GM15510 (cell line): ENCODE results near the gene CCDC15.

Experiments
- POLR2A ChIP-seq: IDR thresholded peaks from 3 replicates; pipeline ENCODE4 v1.6.1; 2011; ENCODE audit warnings: borderline replicate concordance; ENCODE audit not compliant: insufficient read length; ENCODE audit errors: extremely low read depth

Gene CCDC15

DNA sequence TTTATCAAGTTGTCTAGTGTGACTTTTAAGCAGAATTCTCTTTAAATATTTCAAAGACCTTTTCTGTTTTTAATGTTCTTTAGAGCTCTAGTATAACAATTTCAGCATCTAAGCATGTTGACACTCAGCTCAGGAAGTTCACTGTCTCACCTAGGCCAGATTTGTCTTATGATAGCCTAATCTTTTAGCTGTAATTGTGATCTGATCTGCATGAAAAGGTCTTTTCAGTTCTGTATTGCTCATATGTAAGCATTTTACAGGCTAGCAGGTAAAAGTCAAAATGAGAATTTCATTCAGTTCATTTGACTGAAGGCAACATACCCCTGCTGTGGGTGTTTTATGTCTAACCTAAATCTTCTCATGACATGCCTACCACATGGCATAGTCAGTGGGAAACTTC, 62.4 kb downstream of the CCDC15 start:
- TF ChIP-seq POLR2A, result no peak

DNA sequence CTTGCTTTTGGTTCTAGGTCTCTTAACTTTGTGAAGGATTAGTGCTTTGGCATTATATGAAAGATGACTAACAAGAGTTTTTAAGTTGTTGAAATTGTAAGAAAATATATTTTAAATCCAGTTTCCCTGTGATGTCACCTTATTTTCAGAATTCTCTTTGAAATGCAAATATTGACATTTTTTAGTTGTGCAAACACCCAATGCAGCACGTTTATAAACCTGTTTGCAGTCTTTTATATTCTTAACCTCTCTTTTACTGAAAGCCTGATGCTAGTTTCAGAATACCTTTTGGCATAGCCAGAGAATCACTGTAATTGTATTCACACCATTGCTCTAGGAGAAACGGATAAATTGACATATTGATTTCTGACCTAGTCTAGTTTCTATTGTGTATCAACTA, 66.3 kb downstream of the CCDC15 start:
- no peak for TF ChIP-seq POLR2A

DNA sequence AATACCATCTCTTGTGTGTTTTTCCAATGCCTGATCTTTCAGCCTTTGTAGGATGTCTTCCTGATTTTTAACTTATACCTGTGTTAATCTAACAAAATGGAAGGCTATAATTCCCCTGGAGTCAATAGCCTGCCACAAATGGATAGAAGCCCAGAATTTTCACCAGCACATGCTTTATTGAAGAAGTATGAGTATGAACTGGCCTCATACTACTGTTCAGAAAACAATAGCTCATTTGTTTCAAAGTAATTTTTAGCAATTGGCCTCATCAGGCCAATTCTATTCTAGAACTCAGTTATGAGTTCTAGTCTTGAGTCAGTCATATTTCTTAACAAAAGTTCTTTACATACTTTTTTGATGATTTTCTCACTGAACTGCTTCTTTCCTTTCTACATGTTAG, 68.5 kb downstream of the CCDC15 start:
- no peak for TF ChIP-seq POLR2A

DNA sequence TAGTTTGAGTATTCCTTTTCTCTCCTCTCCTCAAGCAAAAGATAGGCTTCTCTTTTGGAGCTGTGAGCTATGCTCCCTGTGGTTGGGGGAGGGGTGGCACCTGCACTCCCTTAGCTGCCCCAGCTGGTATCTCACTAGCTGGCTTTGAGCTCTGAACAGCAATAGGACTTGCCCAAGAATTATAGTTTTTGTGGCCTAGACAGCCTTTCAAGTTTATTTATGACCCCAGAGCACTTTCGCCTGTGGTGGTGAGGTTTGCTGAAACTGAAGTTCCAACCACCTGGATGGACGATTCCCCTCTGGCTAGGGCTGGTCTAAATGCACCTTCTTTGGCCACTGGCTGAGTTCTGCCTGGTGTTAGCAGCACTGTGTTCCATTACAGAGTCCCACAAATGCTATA, 72.0 kb downstream of the CCDC15 start:
- no peak for TF ChIP-seq POLR2A

DNA sequence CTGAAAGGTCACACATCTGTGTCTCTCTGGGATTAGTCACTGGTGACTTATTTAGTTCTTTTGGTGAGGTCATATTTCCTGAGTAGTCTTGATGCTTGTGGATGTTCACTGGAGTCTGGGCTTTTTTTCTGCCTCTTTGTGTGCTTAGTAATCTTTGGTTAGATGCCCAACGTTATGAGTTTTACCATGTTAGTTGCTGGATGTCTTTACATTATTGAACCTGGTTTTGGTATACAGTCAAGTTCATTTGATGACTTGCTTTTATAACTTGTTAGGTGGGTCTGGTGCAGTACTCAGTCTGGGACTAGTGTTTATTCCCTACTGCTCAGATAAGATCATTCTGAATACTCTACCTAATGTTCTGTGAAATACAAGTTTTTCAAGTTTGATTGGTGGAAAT, 82.9 kb downstream of the CCDC15 start:
- TF ChIP-seq POLR2A, result no peak

DNA sequence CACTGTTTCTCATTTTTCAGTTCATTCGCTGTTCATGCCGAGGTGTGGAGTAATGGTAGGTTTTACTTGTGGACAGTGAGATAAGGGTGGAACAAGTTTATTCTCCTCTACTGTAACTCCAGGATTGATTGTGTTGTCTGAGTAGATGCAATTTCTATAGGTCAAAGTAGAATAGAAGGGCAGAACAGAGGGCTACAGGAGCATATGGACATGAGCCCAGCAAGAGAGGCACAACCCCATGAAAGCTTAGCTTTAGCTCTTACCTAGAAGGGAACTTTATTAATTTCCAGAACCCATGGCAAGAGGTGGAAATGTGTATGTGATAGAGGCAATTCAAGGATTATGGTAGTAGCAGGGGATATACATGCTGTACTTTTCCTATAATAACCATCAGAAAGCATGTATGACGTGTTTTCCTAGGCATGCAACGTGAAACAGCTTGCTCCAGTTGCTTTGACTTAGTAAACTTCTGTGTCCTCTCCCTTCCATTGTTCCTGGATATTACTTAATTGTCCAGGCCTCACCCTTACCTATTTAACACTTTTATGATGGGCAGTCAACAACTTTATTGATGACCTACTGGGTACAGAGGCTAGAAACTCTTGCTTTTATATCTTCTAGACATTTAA, 95.3 kb downstream of the CCDC15 start:
- no peak for TF ChIP-seq POLR2A

DNA sequence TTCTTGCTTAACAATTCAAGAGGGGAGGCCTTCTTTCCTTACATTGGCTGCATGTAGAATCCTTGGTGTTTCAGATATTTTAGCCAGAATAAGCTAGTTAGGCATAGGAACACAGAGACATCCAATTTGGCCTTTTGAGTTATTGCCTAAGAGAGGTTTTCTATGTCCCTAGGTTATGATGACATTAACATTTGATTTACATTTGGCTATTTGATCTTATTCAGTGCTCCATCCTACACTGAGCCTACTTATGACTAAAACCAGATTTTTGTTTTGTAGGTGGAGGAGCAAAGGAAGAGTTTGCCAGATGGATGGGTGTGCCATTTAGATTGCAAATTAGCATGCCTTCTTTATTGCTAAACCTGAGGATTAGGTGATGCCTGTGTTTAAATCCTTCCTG, 98.0 kb downstream of the CCDC15 start:
- TF ChIP-seq POLR2A, result no peak

DNA sequence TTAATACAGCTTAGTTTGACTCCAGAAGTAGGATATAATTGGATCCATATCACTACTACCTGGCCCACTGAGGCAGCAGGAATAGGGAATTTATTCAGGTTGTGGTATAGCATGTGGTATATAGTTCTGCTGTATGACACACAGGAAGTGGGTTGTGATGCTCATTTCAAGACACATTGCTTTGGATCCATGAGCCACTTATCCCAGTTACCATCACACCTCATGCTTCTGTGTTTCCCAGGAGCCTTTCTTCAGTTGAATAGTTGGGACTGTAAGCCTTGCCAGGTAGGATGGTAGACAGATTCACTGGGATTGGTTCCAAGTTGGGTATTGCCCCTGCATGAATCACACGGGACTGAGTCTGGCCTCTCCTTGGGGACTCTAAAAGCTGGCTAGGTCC, 99.2 kb downstream of the CCDC15 start:
- TF ChIP-seq POLR2A, result no peak

DNA sequence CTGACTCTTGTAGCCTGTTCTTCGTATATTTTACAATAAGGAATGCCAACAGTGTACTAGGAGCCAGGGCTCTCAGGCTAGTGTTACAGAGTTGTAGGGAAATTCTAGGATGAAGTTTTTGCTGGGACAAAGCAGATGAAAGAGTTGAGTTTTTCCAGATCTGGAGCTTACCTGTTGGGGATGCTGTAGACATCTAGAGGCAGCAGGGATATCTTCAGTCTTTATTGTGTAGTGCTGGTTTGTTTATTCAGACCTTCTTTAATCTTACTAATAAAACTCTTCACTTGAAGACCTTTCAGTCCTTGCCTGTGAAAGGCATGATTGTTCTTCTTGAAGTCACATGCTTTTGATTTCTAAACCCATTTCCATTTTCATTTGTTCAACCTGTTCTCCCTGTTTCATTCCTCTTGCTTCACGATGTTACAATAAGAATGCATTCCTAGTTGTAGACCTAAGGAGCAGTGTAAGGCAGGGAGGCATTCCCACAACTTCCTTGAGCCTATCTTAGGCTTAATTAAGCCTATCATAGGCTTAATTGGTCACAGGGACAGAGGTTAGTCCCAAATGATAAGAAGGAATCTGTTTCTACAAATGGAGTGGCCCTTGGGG, 101.2 kb downstream of the CCDC15 start:
- TF ChIP-seq POLR2A, result no peak

DNA sequence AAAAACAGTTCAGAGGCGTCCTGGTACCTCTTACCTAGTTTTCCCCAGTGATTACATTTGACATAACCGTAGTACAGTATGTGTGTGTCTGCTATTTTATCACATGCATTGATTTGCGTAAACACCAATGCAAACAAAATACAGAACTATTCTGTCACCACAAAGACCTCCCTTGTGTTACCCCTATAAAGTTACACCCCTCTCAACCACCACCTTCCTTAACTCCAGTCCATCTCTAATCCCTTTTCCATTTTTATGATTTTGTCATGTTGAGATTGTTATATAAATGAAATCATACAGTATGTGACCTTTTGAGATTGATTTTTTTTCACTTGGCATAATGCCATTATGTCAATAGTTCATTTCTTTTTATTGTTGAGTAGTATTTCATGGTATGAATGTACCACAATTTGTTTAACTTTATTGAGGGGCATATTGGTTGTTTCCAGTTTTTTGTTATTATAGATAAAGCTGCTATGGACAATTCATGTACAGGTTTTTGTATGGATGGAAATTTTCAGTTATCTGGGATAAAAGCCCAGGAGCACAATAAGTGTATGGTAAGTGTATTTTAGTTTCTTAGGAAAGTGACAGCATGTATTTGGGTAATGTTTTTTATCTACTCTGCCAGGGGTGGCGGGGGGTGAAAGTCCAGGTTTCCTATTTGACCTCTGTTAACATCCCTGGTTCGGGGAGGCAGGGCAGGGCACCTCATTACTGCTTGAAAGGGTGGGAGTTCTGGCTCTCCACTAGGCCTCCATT, 103.1 kb downstream of the CCDC15 start:
- no peak for TF ChIP-seq POLR2A

DNA sequence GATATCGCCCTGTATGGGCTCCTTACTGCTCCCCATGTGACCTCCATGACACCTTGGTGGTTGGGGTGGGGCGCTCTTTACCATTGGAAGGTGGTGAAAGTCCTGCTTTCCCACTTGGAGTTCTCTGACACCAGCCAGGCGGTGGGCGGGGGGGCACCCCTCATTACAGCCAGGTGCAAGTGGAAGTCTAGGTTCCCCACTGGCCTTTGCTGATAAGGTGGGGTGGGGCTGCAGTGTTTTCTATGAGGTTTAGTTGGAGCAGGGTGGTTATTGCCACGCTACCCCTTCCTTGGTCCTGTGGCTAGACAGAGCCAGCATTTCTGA, 103.7 kb downstream of the CCDC15 start:
- no peak for TF ChIP-seq POLR2A

DNA sequence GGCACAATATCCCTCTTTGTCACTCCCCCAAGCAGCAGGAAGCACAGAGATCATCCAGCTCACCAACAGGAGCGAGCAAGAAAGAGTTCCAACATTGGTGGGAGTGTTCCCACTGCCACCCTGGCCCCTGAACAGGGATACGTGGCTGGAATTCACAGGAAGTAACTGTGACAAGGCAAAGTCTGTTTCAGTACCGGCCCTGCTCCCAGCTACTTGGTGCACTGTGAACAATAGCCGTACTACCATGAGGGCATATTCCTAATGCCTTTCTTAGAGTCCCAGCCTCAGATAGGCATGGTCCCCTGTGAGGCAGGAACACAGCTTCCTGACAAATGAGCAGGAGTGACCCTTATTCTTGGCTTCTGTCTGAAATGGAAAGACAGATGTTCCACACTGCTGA, 107.3 kb downstream of the CCDC15 start:
- no peak for TF ChIP-seq POLR2A

DNA sequence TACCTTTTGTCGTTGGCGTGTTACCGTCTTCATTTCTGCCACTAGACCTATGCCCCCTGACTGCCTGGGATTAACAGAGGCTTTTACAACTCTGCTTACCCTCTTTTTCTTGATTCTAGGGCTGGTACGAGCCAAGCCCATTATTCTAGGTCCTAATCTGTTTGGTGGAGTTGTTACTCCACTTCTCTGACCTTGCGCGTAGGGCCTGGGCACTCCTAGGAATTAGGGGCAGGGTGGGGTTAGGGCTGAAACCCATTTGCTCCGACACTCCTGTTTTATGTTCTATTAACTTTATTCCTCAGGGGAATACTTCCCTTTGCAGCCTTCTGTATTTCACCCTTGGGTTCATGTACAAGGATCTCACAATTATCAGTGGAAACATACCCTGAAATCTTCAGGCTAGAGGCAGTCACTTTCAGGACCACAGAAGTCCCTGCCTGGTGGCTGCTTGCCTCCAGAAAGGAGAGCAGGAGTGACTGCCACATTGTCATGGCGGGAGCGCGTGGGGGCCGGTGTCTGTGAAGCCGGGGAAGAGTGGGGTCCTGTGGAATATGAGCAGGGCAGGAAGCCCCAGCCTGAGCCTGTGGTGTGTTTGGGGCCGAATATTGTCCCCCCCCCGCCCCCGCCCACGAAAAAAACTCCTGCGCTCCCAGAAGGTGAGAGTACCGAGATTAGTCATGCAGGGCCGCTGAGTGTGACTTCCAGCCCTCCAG, 108.4 kb downstream of the CCDC15 start:
- TF ChIP-seq POLR2A, result no peak

DNA sequence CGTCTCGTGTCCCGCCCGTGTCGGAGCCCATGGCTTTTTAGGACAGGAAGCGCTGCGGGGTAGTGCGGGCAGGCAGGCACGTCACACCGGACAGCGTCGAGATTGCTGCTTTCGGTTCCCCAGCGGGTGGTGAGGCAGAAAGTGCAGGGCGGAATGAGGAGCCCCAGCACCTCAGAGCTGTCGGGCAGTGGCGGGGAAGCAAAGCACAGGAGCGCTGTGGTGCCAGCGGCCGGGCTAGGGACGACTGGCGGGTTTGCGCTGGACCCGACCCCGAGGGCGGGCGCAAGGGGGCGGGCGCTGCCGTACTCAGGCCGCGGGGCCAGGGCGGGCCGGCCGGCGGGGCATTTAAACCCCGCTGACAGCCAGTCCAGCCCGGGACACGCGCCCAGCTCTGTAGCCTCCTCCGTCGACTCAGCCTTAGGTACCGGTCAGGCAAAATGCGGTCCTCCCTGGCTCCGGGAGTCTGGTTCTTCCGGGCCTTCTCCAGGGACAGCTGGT, 109.0 kb downstream of the CCDC15 start, which contains the start of gene SLC37A2:
SLC37A2 (plus strand) TSS at position 375 of the 498 bp plus-strand sequence; CDS start at position 438, 63 bp downstream.
- peak; percentile 91 for TF ChIP-seq POLR2A

DNA sequence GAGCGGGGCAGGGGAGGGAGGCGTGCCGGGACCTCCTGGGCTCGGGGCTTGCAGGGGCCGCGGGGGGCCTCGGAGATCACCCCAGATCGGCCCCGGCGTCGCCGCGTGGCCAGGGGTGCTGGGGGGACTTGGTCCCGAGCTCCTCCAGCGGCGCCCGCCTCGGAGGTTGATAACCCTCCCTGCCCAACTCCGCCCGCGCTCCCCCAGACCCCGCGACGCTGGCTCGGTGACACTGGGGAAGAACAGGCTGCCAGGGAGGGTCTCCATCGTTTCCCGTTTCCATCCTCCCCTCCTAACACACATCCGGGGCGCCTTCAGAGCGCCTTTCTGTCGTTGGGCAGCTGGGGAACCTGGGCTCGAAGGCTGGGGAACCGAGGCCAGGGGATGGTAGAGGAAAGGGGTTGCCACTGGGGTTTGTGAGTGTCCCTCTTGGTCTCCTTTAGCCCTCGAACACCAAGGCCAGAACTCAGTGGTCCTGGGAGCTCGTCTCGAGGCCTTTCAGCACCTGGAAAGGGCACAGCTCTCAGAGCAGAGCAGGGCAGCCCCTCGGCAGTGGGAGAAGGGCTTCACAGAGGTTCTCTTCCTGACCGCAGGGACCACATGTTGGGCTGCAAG, 109.5 kb downstream of the CCDC15 start:
- TF ChIP-seq POLR2A, result no peak
